GM12801 (cell line): ENCODE measurements around the gene EIF5.

ENCODE experiments used
- TF ChIP-seq, protein P1 (sequence below): IDR thresholded peaks from one replicate; pipeline ENCODE4 v1.5.1; 2011; ENCODE audit warnings: control low read depth; ENCODE audit not compliant: insufficient read length; ENCODE audit errors: extremely low read depth

The EIF5 gene

DNA sequence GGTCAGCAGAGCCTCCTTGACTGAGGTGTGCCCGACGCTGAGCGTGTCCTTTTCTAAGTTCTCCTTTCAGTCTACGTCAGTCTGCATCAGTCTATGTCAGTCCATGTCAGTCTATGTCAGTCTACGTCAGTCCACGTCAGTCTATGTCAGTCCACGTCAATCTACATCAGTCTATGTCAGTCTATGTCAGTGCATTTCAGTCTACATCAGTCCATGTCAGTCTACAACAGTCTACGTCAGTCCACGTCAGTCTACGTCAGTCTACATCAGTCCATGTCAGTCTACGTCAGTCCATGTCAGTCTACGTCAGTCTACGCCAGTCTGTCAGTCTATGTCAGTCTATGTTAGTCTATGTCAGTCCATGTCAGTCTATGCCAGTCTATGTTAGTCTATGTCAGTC is 15.9 kb downstream of the EIF5 start:
- TF ChIP-seq, protein P1, sequence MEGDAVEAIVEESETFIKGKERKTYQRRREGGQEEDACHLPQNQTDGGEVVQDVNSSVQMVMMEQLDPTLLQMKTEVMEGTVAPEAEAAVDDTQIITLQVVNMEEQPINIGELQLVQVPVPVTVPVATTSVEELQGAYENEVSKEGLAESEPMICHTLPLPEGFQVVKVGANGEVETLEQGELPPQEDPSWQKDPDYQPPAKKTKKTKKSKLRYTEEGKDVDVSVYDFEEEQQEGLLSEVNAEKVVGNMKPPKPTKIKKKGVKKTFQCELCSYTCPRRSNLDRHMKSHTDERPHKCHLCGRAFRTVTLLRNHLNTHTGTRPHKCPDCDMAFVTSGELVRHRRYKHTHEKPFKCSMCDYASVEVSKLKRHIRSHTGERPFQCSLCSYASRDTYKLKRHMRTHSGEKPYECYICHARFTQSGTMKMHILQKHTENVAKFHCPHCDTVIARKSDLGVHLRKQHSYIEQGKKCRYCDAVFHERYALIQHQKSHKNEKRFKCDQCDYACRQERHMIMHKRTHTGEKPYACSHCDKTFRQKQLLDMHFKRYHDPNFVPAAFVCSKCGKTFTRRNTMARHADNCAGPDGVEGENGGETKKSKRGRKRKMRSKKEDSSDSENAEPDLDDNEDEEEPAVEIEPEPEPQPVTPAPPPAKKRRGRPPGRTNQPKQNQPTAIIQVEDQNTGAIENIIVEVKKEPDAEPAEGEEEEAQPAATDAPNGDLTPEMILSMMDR: no peak

DNA sequence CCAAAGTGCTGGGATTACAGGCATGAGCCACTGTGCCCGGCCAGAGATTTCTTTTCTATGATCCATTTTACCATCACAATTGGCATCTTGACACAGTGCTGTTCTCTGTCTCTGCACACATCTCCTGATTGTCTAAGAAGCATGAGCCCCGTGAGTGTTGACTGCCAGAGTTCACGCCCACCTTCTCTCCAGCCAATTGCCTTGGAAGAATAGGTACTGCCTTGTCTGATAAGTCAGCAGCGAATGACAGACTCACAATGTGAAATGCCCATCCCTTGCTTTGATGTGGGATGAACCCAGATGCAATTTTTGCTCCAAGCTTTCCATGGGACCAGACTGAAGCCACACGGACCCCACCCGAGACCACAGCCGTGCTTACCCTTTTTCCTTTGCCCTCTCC is 19.3 kb downstream of the EIF5 start:
- TF ChIP-seq, protein P1: no peak

GRCh38 chr14:103354141-103354540 is 20.1 kb downstream of the EIF5 start:
- TF ChIP-seq, protein P1: no peak

DNA sequence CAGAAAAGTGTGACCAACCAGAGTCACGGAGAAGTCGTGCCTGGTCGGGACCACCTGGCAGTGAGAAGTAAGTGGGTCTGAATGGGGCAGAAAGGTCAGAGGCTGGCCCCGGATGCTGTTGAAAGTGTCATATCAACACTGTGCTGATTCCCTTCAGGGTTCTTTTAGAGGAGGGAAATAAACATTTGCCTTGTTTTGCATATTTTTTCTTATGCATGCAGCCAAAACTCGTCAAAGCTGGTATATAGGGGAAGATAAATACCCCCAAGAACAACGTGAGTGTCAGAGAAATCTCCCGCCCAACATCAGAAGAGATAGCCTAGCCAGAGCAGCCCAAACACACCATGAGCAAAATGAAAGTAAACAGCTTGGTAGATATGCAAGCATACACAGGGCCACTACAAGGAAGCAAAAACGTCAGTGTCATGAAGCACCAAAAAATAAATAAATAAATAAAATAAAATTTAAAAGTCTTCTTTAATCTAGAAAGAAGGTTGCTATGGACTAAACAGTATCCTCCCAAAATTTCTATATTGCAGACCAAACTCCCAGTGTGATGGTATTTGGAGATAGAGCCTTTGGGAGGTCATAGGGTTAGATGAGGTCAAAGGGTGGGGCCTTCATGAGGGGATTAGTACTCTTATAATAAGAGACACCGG is 22.1 kb downstream of the EIF5 start:
- TF ChIP-seq, protein P1: no peak

- TF ChIP-seq, protein P1: no peak
Observed at GRCh38 chr14:103360548-103360947, 26.5 kb downstream of the EIF5 start.

GRCh38 chr14:103361867-103362266 is 27.8 kb downstream of the EIF5 start:
- TF ChIP-seq, protein P1: no peak

DNA sequence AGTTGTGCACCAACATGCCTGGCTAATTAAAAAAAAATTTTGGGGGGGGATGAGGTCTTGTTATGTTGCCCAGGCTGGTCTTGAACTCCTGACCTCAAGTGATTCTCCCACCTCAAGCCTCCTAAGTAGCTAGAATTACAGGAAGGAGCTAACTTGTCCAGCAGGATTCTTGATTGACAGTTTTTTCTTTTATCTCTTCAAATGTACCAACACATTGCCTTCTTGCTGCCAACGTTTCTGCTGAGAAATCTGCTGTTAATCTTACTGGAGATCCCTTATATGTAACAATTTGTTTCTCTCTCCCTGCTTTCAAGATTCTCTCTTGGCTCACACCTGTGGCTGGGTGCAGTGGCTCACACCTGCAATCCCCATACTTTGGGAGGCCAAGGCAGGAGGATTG is 28.7 kb downstream of the EIF5 start:
- TF ChIP-seq, protein P1: no peak
